Measurements from ENCODE around the gene HS6ST3. TPM values are rescaled to one million over a fixed set of nuclear protein-coding genes. Genes with fewer than 3 reads are reported as not detected.
A peak's percentile ranks its signal among the peaks of the same experiment; 100 is the strongest.

The HS6ST3 gene
- total RNA-seq, 2 donors from 2014 or later: 0.02 to 0.13 TPM

DNA sequence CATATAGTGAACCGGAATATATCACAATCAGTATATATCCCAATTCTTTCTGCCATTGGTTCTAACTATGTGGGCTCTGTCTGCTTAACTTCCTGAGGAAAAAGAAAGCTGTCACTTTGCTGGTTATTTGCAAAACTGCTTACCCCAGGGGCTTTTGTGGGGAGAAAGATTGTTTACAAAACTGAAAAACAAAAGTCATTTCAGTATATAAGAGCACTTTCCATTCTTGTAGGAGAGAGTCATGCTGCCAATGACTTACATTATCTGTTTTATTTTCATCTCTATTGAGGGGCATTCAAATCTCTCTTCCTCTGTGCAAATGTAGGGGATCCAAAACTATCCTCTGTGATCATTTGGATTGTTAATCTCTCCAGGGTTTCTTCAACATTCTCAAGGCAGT is 3.2 kb upstream of the HS6ST3 start:
- TF ChIP-seq CTCF (IDR thresholded peaks at IDR 0.05): no peak
- no peak for DNase-seq
- intact Hi-C loops (cut with DNase I): no loop called here
- Histone ChIP-seq H3K4me1 (no peaks in the 10 kb centered on the region), H3K36me3 (no peaks in the 10 kb centered on the region), H3K27ac (no peak overlapping the region), H3K4me3 (no peak overlapping the region), H3K9ac (ENCODE audit: low read depth in 2 of 2, low read length in 2 of 2) (no peak overlapping the region), H3K9me3 (no peaks in the 10 kb centered on the region), H3K27me3 (peaks cover 30% of the 10 kb centered on the region)

GRCh38 chr13:96089139-96089538 is 768 bp upstream of the HS6ST3 start:
- Histone ChIP-seq H3K9ac (ENCODE audit: low read depth in 2 of 2, low read length in 2 of 2) (no peak overlapping the region), H3K4me3 (no peak overlapping the region), H3K27ac (no peak overlapping the region), H3K27me3 (peaks cover 43% of the 10 kb centered on the region), H3K36me3 (no peaks in the 10 kb centered on the region), H3K9me3 (no peaks in the 10 kb centered on the region), H3K4me1 (no peaks in the 10 kb centered on the region)
- intact Hi-C loops (cut with DNase I): no loop called here
- TF ChIP-seq CTCF (IDR thresholded peaks at IDR 0.05): no peak
- DNase-seq: no peak

GRCh38 chr13:96090240-96091101 is 564 bp downstream of the HS6ST3 start:
- no peak for TF ChIP-seq CTCF (IDR thresholded peaks at IDR 0.05)
- Histone ChIP-seq H3K9me3 (no peaks in the 10 kb centered on the region), H3K4me1 (no peaks in the 10 kb centered on the region), H3K36me3 (no peaks in the 10 kb centered on the region), H3K27me3 (peaks cover 46% of the 10 kb centered on the region), H3K27ac (no peak overlapping the region), H3K9ac (ENCODE audit: low read depth in 2 of 2, low read length in 2 of 2) (no peak overlapping the region), H3K4me3 (peak overlapping the region; percentile 19)
- no peak for DNase-seq
- intact Hi-C loops (cut with DNase I): no loop called here

DNA sequence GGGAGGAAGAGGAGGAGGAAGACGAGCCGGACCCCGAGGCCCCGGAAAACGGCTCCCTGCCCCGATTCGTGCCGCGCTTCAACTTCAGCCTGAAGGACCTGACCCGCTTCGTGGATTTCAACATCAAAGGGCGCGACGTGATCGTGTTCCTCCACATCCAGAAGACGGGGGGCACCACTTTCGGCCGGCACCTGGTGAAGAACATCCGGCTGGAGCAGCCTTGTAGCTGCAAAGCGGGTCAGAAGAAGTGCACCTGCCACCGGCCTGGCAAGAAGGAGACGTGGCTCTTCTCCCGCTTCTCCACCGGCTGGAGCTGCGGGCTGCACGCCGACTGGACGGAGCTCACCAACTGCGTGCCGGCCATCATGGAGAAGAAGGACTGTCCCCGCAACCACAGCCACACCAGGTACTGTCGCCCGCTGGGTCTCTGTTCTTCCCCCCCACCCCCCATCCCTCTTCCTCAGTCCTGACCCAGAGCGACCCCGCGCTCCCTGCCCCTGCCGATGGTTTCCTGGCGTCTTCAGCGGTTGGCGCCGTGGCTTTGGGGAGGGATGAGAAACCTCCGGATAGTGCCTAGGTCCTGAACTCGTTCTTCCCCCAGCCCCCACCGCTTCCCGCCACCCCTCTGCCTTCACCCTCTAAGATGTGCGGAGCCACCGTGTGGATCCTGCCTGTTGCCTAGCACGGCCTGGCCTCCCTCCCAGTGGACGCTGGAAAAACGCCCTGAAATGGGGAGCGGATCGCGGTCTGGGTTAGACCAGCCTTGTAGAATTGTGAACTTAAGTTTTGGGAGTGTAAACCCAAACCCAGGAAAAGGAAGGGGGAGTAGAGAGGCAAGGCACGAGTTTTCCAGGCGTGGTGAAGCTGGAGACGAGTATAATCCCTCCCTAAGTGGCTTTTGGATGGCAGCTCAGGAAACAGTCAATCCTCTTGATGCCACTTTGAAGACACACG is 1.5 kb downstream of the HS6ST3 start:
- no peak for DNase-seq
- H3K36me3 ChIP-seq: no peaks in the 10 kb centered on the region
- no peaks in the 10 kb centered on the region for H3K4me1 ChIP-seq
- no peak overlapping the region for H3K4me3 ChIP-seq
- H3K9me3 ChIP-seq: no peaks in the 10 kb centered on the region
- H3K9ac ChIP-seq (ENCODE audit: low read depth in 2 of 2, low read length in 2 of 2): no peak overlapping the region
- H3K27ac ChIP-seq: no peak overlapping the region
- intact Hi-C loops (cut with DNase I): no loop called here
- no peak for TF ChIP-seq CTCF (IDR thresholded peaks at IDR 0.05)
- H3K27me3 ChIP-seq: peaks cover 46% of the 10 kb centered on the region

- H3K4me3 ChIP-seq: no peak overlapping the region
- no peak for DNase-seq
- H3K9me3 ChIP-seq: no peaks in the 10 kb centered on the region
- H3K9ac ChIP-seq (ENCODE audit: low read depth in 2 of 2, low read length in 2 of 2): no peak overlapping the region
- peaks cover 41% of the 10 kb centered on the region for H3K27me3 ChIP-seq
- intact Hi-C loops (cut with DNase I): no loop called here
- H3K36me3 ChIP-seq: no peaks in the 10 kb centered on the region
- H3K27ac ChIP-seq: no peak overlapping the region
- no peak for TF ChIP-seq CTCF (IDR thresholded peaks at IDR 0.05)
- no peaks in the 10 kb centered on the region for H3K4me1 ChIP-seq
Observed at GRCh38 chr13:96093296-96094006, 3.5 kb downstream of the HS6ST3 start.

Measured in colonic mucosa (tissue), 4 donors.